Psoas muscle (tissue), 8 donors: ENCODE measurements around the gene NINJ1. TPM values are rescaled to one million over a fixed set of nuclear protein-coding genes. Genes with fewer than 3 reads are reported as not detected.

Experiments
- ATAC-seq, 4 donors: fragments of 200-7000 bp; cut with Tn5 transposase; one replicate each; pipeline ENCODE4 v1.9.1; 2020; ENCODE audit warnings: moderate library complexity in 3 of 4, mild to moderate bottlenecking in 2 of 4
- DNase-seq, 2 donors: peaks; one replicate each; pipeline ENCODE4 v3.0.0-alpha.2; 2020
- H3K27ac ChIP-seq: fragments of 200-600 bp; one replicate; pipeline ENCODE4 v1.8.0; 2022
- H3K27me3 ChIP-seq, 3 donors: fragments of 200-600 bp in 1 of 3; one replicate each; pipeline versions ENCODE4 v1.6.1 to v1.8.0; 2013 to 2022; ENCODE audit warnings: low read length in 2 of 3, mild to moderate bottlenecking in 2 of 3, moderate library complexity in 1 of 3; ENCODE audit not compliant: insufficient read depth in 3 of 3
- H3K36me3 ChIP-seq, 2 donors: fragments of 200-600 bp in 1 of 2; one replicate each; pipeline versions ENCODE4 v1.6.1 to v1.8.0; 2013 to 2022; ENCODE audit warnings: low read depth in 1 of 2, mild to moderate bottlenecking in 1 of 2, moderate library complexity in 1 of 2; ENCODE audit not compliant: insufficient read depth in 1 of 2
- H3K4me1 ChIP-seq: fragments of 200-600 bp; one replicate; pipeline ENCODE4 v1.8.0; 2022
- H3K4me3 ChIP-seq: fragments of 200-600 bp; one replicate; pipeline ENCODE4 v1.8.0; 2022; ENCODE audit warnings: mild to moderate bottlenecking
- H3K9me3 ChIP-seq: fragments of 200-600 bp; one replicate; pipeline ENCODE4 v1.8.0; 2022
- CTCF ChIP-seq: fragments of 200-600 bp; IDR thresholded peaks from one replicate; pipeline ENCODE4 v1.8.0; 2022; ENCODE audit warnings: antibody characterized with exemption
- WGBS, 3 donors: extraction: QIAGEN DNeasy Blood & Tissue Kit; methylation state at CpG; one replicate each; pipeline versions ENCODE4 v1.1.6 to v1.1.7; 2013; 5-methylcytosine and 5-hydroxymethylcytosine counted together
- intact Hi-C, 2 donors: fragments of 100-400 bp; cut with DNase I; formaldehyde crosslinking; loops; one replicate each; pipeline versions ENCODE4 v1.11.0 to v1.14.2; 2022
- polyA plus RNA-seq, 3 donors: library from polyadenylated mRNA; stranded (reverse); fragments of 200-250 nt; gene quantifications; one replicate each; pipeline ENCODE4 v1.2.3, GENCODE V29; 2013
- total RNA-seq, 4 donors: library from RNA; stranded (reverse); fragmentation: NEBNext Ultra II Directional in 2 of 4; extraction: Animal tissue kit (Norgen Biotek cat#: 25700) in 2 of 4; gene quantifications; one replicate each; pipeline versions ENCODE4 v1.2.1 to v1.2.4, GENCODE V29; 2021 to 2023
- donor health status: healthy with polysubstance abuse.
- donor health status: DM: no; HTN: no; CAD: no; lungs with moderate emphysema.
- donor health status: Bipolar disorder and iron deficiency.
- donor health status: healthy.
- donor health status: DM: yes; HTN: yes; CAD: no.
- donor health status: DM: no; HTN: no; CAD: no.
- donor health status: DM: no; HTN: no; CAD: no.
- donor health status: DM: yes; HTN: yes; CAD: no.

The NINJ1 gene
- total and polyA plus RNA-seq, 7 donors, result 17.8 to 40.1 (median 21.3) TPM

GRCh38 chr9:93091453-93092081 is 42.5 kb downstream of the NINJ1 start:
- no peak overlapping the region for H3K4me3 ChIP-seq
- ATAC-seq, result no peak
- no peaks in the 10 kb centered on the region for H3K27me3 ChIP-seq
- H3K9me3 ChIP-seq, result peaks cover 6% of the 10 kb centered on the region
- no peak for TF ChIP-seq CTCF
- WGBS, 3 donors, result 73 to 74% (median 74%) methylated on average over 3 of the region's 3 CpGs
- intact Hi-C loops, result loop anchor here in 1 of 2 donors (10.0 kb wide), 2 partner anchors 87 to 363 kb away; partner anchors contain the start of genes FAM120A and FAM120AOS
- no peak for DNase-seq
- H3K36me3 ChIP-seq, result no peaks in the 10 kb centered on the region
- no peak overlapping the region for H3K27ac ChIP-seq
- no peaks in the 10 kb centered on the region for H3K4me1 ChIP-seq

- Histone ChIP-seq H3K27me3 (no peaks in the 10 kb centered on the region), H3K4me1 (no peaks in the 10 kb centered on the region), H3K4me3 (no peak overlapping the region), H3K36me3 (no peaks in the 10 kb centered on the region), H3K9me3 (peaks cover 6% of the 10 kb centered on the region), H3K27ac (no peak overlapping the region)
- intact Hi-C loops, result loop anchor here in 1 of 2 donors (10.0 kb wide), 2 partner anchors 86 to 364 kb away; partner anchors contain the start of genes FAM120A and FAM120AOS
- DNase-seq (no peak), ATAC-seq (no peak)
- 84 to 88% (median 87%) methylated on average over 4 of the region's 4 CpGs for WGBS, 3 donors
- no peak for TF ChIP-seq CTCF
Observed at GRCh38 chr9:93091056-93091452, 43.0 kb downstream of the NINJ1 start.

- Histone ChIP-seq H3K4me1 (no peaks in the 10 kb centered on the region), H3K36me3 (no peaks in the 10 kb centered on the region), H3K9me3 (peaks cover 6% of the 10 kb centered on the region), H3K27me3 (no peaks in the 10 kb centered on the region), H3K4me3 (no peak overlapping the region), H3K27ac (no peak overlapping the region)
- no peak for DNase-seq
- intact Hi-C loops, result loop anchor here in 1 of 2 donors (10.0 kb wide), 2 partner anchors 85 to 365 kb away; partner anchors contain the start of genes FAM120A and FAM120AOS
- WGBS, 3 donors, result 77 to 82% (median 78%) methylated on average over 8 of the region's 8 CpGs
- ATAC-seq, result no peak
- TF ChIP-seq CTCF, result no peak
Observed at GRCh38 chr9:93090091-93090655, 43.9 kb downstream of the NINJ1 start.

- no peaks in the 10 kb centered on the region for H3K27me3 ChIP-seq
- H3K27ac ChIP-seq, result no peak overlapping the region
- H3K9me3 ChIP-seq, result peaks cover 6% of the 10 kb centered on the region
- no peak overlapping the region for H3K4me3 ChIP-seq
- intact Hi-C loops, result no loop called here
- DNase-seq (no peak), ATAC-seq (no peak)
- WGBS, 3 donors, result 79 to 90% (median 83%) methylated on average over 12 of the region's 12 CpGs
- no peaks in the 10 kb centered on the region for H3K36me3 ChIP-seq
- no peaks in the 10 kb centered on the region for H3K4me1 ChIP-seq
- no peak for TF ChIP-seq CTCF
Observed at GRCh38 chr9:93089481-93089991, 44.5 kb downstream of the NINJ1 start.
